ENCODE data around the gene DMD.

Gene DMD

DNA sequence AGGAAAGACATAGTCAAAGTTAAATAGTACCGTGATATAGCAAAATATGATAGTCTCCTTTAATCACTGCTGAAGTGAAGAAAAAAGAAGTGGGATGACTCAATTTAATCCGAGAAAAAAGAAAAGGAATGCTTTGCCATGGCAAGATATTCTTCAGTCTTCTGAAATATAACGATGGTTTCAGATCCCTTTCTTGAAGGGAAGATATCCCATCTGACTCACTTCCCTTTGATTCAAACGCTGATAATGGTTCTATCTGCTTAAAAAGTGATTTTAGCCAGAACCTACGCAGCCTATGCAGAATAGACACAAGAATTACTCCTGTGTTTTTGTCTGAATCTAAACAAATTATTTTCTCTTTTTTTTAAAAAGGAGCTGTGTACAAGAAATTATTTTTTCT, 2071.4 kb downstream of the DMD start:
- no peaks in the 10 kb centered on the region for H4K20me1 ChIP-seq (ENCODE audit: insufficient read depth, low read length)
- peak overlapping the region; percentile 23; the same call in 1 of the 2 replicates for H3K27ac ChIP-seq (ENCODE audit: low read length)
- 0 out of 2 replicates have a peak, but pooled peaks cover 8% of the 10 kb centered on the region for H3K79me2 ChIP-seq (ENCODE audit: low read length)
- H3K4me3 ChIP-seq (ENCODE audit: low read length): no peak overlapping the region
- peaks cover 47% of the 10 kb centered on the region for H3K4me1 ChIP-seq (ENCODE audit: low read length)
- no peak overlapping the region for H2AFZ ChIP-seq (ENCODE audit: low read depth, low read length)
- H3K9ac ChIP-seq (ENCODE audit: low read length): no peak overlapping the region
- H3K27me3 ChIP-seq (ENCODE audit: low read depth, low read length): no peaks in the 10 kb centered on the region
- TF ChIP-seq, protein P1, sequence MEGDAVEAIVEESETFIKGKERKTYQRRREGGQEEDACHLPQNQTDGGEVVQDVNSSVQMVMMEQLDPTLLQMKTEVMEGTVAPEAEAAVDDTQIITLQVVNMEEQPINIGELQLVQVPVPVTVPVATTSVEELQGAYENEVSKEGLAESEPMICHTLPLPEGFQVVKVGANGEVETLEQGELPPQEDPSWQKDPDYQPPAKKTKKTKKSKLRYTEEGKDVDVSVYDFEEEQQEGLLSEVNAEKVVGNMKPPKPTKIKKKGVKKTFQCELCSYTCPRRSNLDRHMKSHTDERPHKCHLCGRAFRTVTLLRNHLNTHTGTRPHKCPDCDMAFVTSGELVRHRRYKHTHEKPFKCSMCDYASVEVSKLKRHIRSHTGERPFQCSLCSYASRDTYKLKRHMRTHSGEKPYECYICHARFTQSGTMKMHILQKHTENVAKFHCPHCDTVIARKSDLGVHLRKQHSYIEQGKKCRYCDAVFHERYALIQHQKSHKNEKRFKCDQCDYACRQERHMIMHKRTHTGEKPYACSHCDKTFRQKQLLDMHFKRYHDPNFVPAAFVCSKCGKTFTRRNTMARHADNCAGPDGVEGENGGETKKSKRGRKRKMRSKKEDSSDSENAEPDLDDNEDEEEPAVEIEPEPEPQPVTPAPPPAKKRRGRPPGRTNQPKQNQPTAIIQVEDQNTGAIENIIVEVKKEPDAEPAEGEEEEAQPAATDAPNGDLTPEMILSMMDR (IDR thresholded peaks at IDR 0.05; ENCODE audit: low read depth, low read length): no peak
- TF ChIP-seq EZH2phosphoT487 (IDR thresholded peaks at IDR 0.05; ENCODE audit: low read depth): no peak
- H3K36me3 ChIP-seq (replicated peaks; ENCODE audit: low read depth, low read length): peaks cover 59% of the 10 kb centered on the region
- peaks cover 8% of the 10 kb centered on the region for H3K9me3 ChIP-seq (ENCODE audit: insufficient read depth, low read length)
- peak overlapping the region; percentile 42 for H3K4me2 ChIP-seq (ENCODE audit: low read length)

DNA sequence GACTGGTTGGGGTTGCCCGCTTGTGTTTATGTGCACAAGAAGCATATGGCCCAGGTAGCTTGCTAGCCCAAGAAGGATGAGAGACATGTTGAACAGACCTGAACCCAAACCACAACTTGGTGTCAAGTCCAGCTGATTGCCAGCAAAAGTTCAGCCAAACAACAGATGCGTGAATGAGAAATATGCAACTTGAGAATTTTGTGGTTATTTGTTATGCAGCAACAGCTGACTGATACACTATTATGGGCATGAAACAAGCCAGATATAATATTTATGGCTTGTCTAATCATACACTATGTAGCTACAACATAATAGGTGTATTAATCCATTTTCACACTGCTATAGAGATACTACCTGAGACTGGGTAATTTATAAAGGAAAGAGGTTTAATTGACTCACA, 2073.2 kb downstream of the DMD start:
- no peak for TF ChIP-seq EZH2phosphoT487 (IDR thresholded peaks at IDR 0.05; ENCODE audit: low read depth)
- TF ChIP-seq, protein P1 (IDR thresholded peaks at IDR 0.05; ENCODE audit: low read depth, low read length): no peak
- Histone ChIP-seq H3K36me3 (replicated peaks; ENCODE audit: low read depth, low read length) (peaks cover 53% of the 10 kb centered on the region), H3K27me3 (ENCODE audit: low read depth, low read length) (no peaks in the 10 kb centered on the region), H3K4me1 (ENCODE audit: low read length) (peaks cover 60% of the 10 kb centered on the region), H4K20me1 (ENCODE audit: insufficient read depth, low read length) (no peaks in the 10 kb centered on the region), H3K4me2 (ENCODE audit: low read length) (no peak overlapping the region), H3K9me3 (ENCODE audit: insufficient read depth, low read length) (peaks cover 8% of the 10 kb centered on the region), H3K9ac (ENCODE audit: low read length) (no peak overlapping the region), H3K4me3 (ENCODE audit: low read length) (no peak overlapping the region), H3K27ac (ENCODE audit: low read length) (no peak overlapping the region), H2AFZ (ENCODE audit: low read depth, low read length) (no peak overlapping the region), H3K79me2 (ENCODE audit: low read length) (0 out of 2 replicates have a peak, but pooled peaks cover 11% of the 10 kb centered on the region)

DNA sequence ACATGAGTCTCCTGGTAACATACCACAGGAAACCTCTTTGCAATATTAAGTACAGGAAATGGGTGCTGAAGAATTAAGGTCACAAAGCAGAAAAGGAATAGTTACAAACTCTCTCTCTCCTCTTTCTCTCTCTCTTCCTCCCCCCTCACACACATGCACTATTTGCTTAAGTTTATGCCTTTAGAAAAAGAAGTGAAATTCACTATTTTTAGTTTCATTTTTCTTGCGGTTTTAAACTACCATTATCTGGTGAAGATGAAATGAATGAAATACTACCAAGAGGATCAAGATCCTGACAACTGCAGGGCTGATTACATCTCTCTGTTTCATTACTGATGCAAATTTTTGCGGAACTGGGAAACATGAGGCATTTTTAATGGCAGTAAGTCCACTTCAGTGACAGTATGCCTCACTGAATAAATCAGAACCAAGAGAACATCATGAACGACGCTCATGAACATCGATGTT, 2075.2 kb downstream of the DMD start:
- H4K20me1 ChIP-seq (ENCODE audit: insufficient read depth, low read length): no peaks in the 10 kb centered on the region
- H3K36me3 ChIP-seq (replicated peaks; ENCODE audit: low read depth, low read length): peaks cover 60% of the 10 kb centered on the region
- H2AFZ ChIP-seq (ENCODE audit: low read depth, low read length): no peak overlapping the region
- H3K4me2 ChIP-seq (ENCODE audit: low read length): peak overlapping the region; percentile 61
- no peaks in the 10 kb centered on the region for H3K27me3 ChIP-seq (ENCODE audit: low read depth, low read length)
- TF ChIP-seq, protein P1 (IDR thresholded peaks at IDR 0.05; ENCODE audit: low read depth, low read length): no peak
- peak; percentile 80 for TF ChIP-seq EZH2phosphoT487 (IDR thresholded peaks at IDR 0.05; ENCODE audit: low read depth)
- H3K9me3 ChIP-seq (ENCODE audit: insufficient read depth, low read length): peaks cover 8% of the 10 kb centered on the region
- peak overlapping the region; percentile 56; the same call in 1 of the 2 replicates for H3K9ac ChIP-seq (ENCODE audit: low read length)
- H3K27ac ChIP-seq (ENCODE audit: low read length): peak overlapping the region; percentile 92
- H3K4me3 ChIP-seq (ENCODE audit: low read length): peak overlapping the region; percentile 9; the same call in 1 of the 2 replicates
- H3K4me1 ChIP-seq (ENCODE audit: low read length): peaks cover 60% of the 10 kb centered on the region
- H3K79me2 ChIP-seq (ENCODE audit: low read length): 0 out of 2 replicates have a peak, but pooled peaks cover 11% of the 10 kb centered on the region

DNA sequence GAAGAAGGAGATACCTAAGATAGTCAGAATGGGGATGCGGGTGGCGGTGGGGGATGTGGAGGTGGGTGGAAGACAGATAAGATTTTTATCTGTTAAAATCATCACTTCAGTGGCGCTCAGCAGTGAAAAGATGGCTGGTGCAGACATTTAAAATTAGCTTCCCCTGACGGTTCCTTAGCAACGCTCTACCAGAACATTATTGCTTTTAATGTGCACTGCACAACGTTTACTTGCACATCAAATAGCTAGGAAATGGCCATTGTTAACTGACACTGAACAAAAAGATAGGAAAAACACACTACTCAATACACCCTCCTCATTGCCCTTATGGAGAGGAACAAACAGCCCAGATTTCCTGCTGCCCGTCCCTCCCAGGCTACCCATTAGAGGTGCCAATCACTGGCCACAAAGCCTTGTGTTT, 2078.5 kb downstream of the DMD start:
- H4K20me1 ChIP-seq (ENCODE audit: insufficient read depth, low read length): no peaks in the 10 kb centered on the region
- H3K4me3 ChIP-seq (ENCODE audit: low read length): no peak overlapping the region
- no peak overlapping the region for H3K27ac ChIP-seq (ENCODE audit: low read length)
- H3K4me1 ChIP-seq (ENCODE audit: low read length): peaks cover 37% of the 10 kb centered on the region
- peaks cover 4% of the 10 kb centered on the region for H3K9me3 ChIP-seq (ENCODE audit: insufficient read depth, low read length)
- H3K27me3 ChIP-seq (ENCODE audit: low read depth, low read length): no peaks in the 10 kb centered on the region
- TF ChIP-seq EZH2phosphoT487 (IDR thresholded peaks at IDR 0.05; ENCODE audit: low read depth): no peak
- TF ChIP-seq, protein P1 (IDR thresholded peaks at IDR 0.05; ENCODE audit: low read depth, low read length): no peak
- H3K36me3 ChIP-seq (replicated peaks; ENCODE audit: low read depth, low read length): peaks cover 71% of the 10 kb centered on the region
- no peak overlapping the region for H3K4me2 ChIP-seq (ENCODE audit: low read length)
- H2AFZ ChIP-seq (ENCODE audit: low read depth, low read length): no peak overlapping the region
- no peak overlapping the region for H3K9ac ChIP-seq (ENCODE audit: low read length)
- 0 out of 2 replicates have a peak, but pooled peaks cover 7% of the 10 kb centered on the region for H3K79me2 ChIP-seq (ENCODE audit: low read length)

Measured in OCI-LY3 (cell line).